ENCODE data around the gene GNA14. TPM values are rescaled to one million over a fixed set of nuclear protein-coding genes. Genes with fewer than 3 reads are reported as not detected.
"Not testable (repeated sequence)": the region's sequence is repeated elsewhere in the genome, so short reads cannot be mapped to it uniquely, and the experiment has no call there.

The GNA14 gene
- total and polyA plus RNA-seq, 7 donors = 0.31 to 1.1 (median 0.47) TPM

GRCh38 chr9:77442436-77442835 lies 205.7 kb downstream of the GNA14 start:
- TF ChIP-seq CTCF (IDR thresholded peaks at IDR 0.05) = no peak
- intact Hi-C loops (cut with DNase I) = no loop called here

DNA sequence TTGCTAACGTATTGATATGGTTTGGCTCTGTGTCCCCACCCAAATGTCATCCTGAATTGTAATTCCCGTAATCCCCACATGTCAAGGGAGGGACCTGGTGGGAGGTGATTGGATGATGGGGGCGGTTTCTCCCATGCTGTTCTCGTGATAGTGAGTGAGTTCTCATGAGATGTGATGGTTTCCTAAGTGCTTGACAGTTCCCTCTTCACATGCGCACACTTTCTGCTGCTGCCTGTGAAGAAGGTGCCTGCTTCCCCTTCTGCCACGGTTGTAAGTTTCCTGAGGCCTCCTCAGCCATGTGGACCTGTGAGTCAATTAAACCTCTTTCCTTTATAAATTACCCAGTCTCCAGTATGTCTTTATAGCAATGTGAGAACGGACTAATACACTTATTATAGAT lies 207.0 kb downstream of the GNA14 start:
- H3K9me3 ChIP-seq; H3K36me3 ChIP-seq (ENCODE audit: insufficient read depth in 1 of 2, low read depth in 1 of 2); H3K27me3 ChIP-seq (ENCODE audit: insufficient read depth in 3 of 3, low read length in 2 of 3); H3K4me3 ChIP-seq; H3K4me1 ChIP-seq; ATAC-seq; H3K27ac ChIP-seq; intact Hi-C loops (cut with DNase I); DNase-seq: not testable (repeated sequence)
- WGBS, 3 donors = 66 to 87% (median 86%) methylated on average over 7 of the region's 7 CpGs

More at GRCh38 chr9:77442436-77442835, 205.7 kb downstream of the GNA14 start:
- H3K27me3 ChIP-seq (ENCODE audit: insufficient read depth in 3 of 3, low read length in 2 of 3) = no peaks in the 10 kb centered on the region
- H3K9me3 ChIP-seq = no peaks in the 10 kb centered on the region
- H3K4me1 ChIP-seq = no peaks in the 10 kb centered on the region
- DNase-seq (no peak), ATAC-seq (no peak)
- H3K36me3 ChIP-seq (ENCODE audit: insufficient read depth in 1 of 2, low read depth in 1 of 2) = no peaks in the 10 kb centered on the region
- 56 to 63% (median 62%) methylated on average over 1 of the region's 1 CpG for WGBS, 3 donors
- no peak overlapping the region for H3K27ac ChIP-seq
- H3K4me3 ChIP-seq = no peak overlapping the region

GRCh38 chr9:77440057-77440456 lies 208.1 kb downstream of the GNA14 start:
- ATAC-seq (peak in 1 of 4 donors; percentile 30), DNase-seq (peak in 1 of 2 donors; percentile 18)
- Histone ChIP-seq H3K36me3 (ENCODE audit: insufficient read depth in 1 of 2, low read depth in 1 of 2) (no peaks in the 10 kb centered on the region), H3K27ac (no peak overlapping the region), H3K9me3 (no peaks in the 10 kb centered on the region), H3K4me1 (no peaks in the 10 kb centered on the region), H3K4me3 (no peak overlapping the region), H3K27me3 (ENCODE audit: insufficient read depth in 3 of 3, low read length in 2 of 3) (peaks cover 0 to 3% (median 0%) of the 10 kb centered on the region in 3 donors)
- TF ChIP-seq CTCF (IDR thresholded peaks at IDR 0.05) = no peak
- intact Hi-C loops (cut with DNase I) = no loop called here
- 10 to 22% (median 21%) methylated on average over 10 of the region's 10 CpGs for WGBS, 3 donors

- 60 to 73% (median 67%) methylated on average over 3 of the region's 3 CpGs for WGBS, 3 donors
These were observed 209.5 kb downstream of the GNA14 start for GRCh38 chr9:77438653-77439052.

GRCh38 chr9:77435688-77436087 lies 212.4 kb downstream of the GNA14 start:
- Histone ChIP-seq H3K27me3 (ENCODE audit: insufficient read depth in 3 of 3, low read length in 2 of 3) (peaks cover 0 to 3% (median 0%) of the 10 kb centered on the region in 3 donors), H3K27ac (no peak overlapping the region), H3K36me3 (ENCODE audit: insufficient read depth in 1 of 2, low read depth in 1 of 2) (no peaks in the 10 kb centered on the region), H3K9me3 (no peaks in the 10 kb centered on the region), H3K4me1 (no peaks in the 10 kb centered on the region), H3K4me3 (no peak overlapping the region)
- WGBS, 3 donors = 40 to 61% (median 45%) methylated on average over 3 of the region's 3 CpGs
- no peak for DNase-seq
- TF ChIP-seq CTCF (IDR thresholded peaks at IDR 0.05) = no peak
- intact Hi-C loops (cut with DNase I) = loop anchor here (10.0 kb wide), 2 partner anchors 319 to 599 kb away; partner anchors contain the start of gene GNAQ (in 1 of the 2)
- no peak for ATAC-seq

More at GRCh38 chr9:77438653-77439052, 209.5 kb downstream of the GNA14 start:
- intact Hi-C loops (cut with DNase I) = loop anchor here (10.0 kb wide), 2 partner anchors 316 to 596 kb away; partner anchors contain the start of gene GNAQ (in 1 of the 2)
- H3K27ac ChIP-seq = no peak overlapping the region
- no peak for TF ChIP-seq CTCF (IDR thresholded peaks at IDR 0.05)
- H3K9me3 ChIP-seq = no peaks in the 10 kb centered on the region
- ATAC-seq = no peak
- no peaks in the 10 kb centered on the region for H3K36me3 ChIP-seq (ENCODE audit: insufficient read depth in 1 of 2, low read depth in 1 of 2)
- no peak overlapping the region for H3K4me3 ChIP-seq
- DNase-seq = no peak
- peaks cover 0 to 3% (median 0%) of the 10 kb centered on the region in 3 donors for H3K27me3 ChIP-seq (ENCODE audit: insufficient read depth in 3 of 3, low read length in 2 of 3)
- H3K4me1 ChIP-seq = no peaks in the 10 kb centered on the region
